ENCODE results near the gene AVEN.

AVEN gene

GRCh38 chr15:33985287-33985686, 53.7 kb downstream of the AVEN start:
- no peak for DNase-seq (ENCODE audit: low spot score)

- no peak for DNase-seq (ENCODE audit: low spot score)
These were observed 56.5 kb downstream of the AVEN start for GRCh38 chr15:33982516-33982915.

GRCh38 chr15:33980159-33980558, 58.8 kb downstream of the AVEN start:
- DNase-seq (ENCODE audit: low spot score) = no peak

- DNase-seq (ENCODE audit: low spot score) = no peak
These were observed 63.9 kb downstream of the AVEN start for GRCh38 chr15:33975022-33975565.

- DNase-seq (ENCODE audit: low spot score) = no peak
These were observed 67.2 kb downstream of the AVEN start for GRCh38 chr15:33971811-33972210.

GRCh38 chr15:33968821-33969220, 70.2 kb downstream of the AVEN start:
- DNase-seq (ENCODE audit: low spot score) = no peak

GRCh38 chr15:33968224-33968623, 70.8 kb downstream of the AVEN start, which contains the start of gene CHRM5:
Gene CHRM5, plus strand, starts transcription at chr15:33968497. Its CDS starts 94,221 bp downstream, at chr15:34062718.
- no peak for DNase-seq (ENCODE audit: low spot score)

GRCh38 chr15:33964665-33965040, 74.4 kb downstream of the AVEN start:
- DNase-seq (ENCODE audit: low spot score) = no peak

GRCh38 chr15:33963831-33964664, 75.0 kb downstream of the AVEN start:
- no peak for DNase-seq (ENCODE audit: low spot score)

GRCh38 chr15:33960549-33960935, 78.5 kb downstream of the AVEN start:
- DNase-seq (ENCODE audit: low spot score) = no peak

GRCh38 chr15:33959844-33960548, 79.0 kb downstream of the AVEN start:
- DNase-seq (ENCODE audit: low spot score) = no peak

- DNase-seq (ENCODE audit: low spot score) = no peak
These were observed 82.6 kb downstream of the AVEN start for GRCh38 chr15:33956397-33956796.

- no peak for DNase-seq (ENCODE audit: low spot score)
These were observed 83.1 kb downstream of the AVEN start for GRCh38 chr15:33955945-33956344.

- no peak for DNase-seq (ENCODE audit: low spot score)
These were observed 92.9 kb downstream of the AVEN start for GRCh38 chr15:33946152-33946551.

- no peak for DNase-seq (ENCODE audit: low spot score)
These were observed 97.5 kb downstream of the AVEN start for GRCh38 chr15:33941279-33942063.

- no peak for DNase-seq (ENCODE audit: low spot score)
These were observed 104.1 kb downstream of the AVEN start for GRCh38 chr15:33934921-33935320.

GRCh38 chr15:33934396-33934795, 104.6 kb downstream of the AVEN start:
- no peak for DNase-seq (ENCODE audit: low spot score)

- no peak for DNase-seq (ENCODE audit: low spot score)
These were observed 106.3 kb downstream of the AVEN start for GRCh38 chr15:33932734-33933133.

GRCh38 chr15:33926260-33926659, 112.7 kb downstream of the AVEN start:
- no peak for DNase-seq (ENCODE audit: low spot score)

- DNase-seq (ENCODE audit: low spot score) = no peak
These were observed 115.6 kb downstream of the AVEN start for GRCh38 chr15:33923446-33923845.

GRCh38 chr15:33915571-33916407, 123.2 kb downstream of the AVEN start:
- no peak for DNase-seq (ENCODE audit: low spot score)

Data from CD4-positive, alpha-beta T cell treated with Interleukin-2 at 100 ng/mL for 4 hours (primary cell).